GM11168 (cell line): ENCODE measurements around the gene TRPV4.

Source experiments
- in situ Hi-C: fragments of 300-500 bp; cut with MboI; formaldehyde crosslinking; loops from one replicate; pipeline ENCODE4 v1.12.0; 2022; ENCODE audit warnings: low sequenced_read_pairs; ENCODE audit not compliant: unreplicated experiment

TRPV4 gene

DNA sequence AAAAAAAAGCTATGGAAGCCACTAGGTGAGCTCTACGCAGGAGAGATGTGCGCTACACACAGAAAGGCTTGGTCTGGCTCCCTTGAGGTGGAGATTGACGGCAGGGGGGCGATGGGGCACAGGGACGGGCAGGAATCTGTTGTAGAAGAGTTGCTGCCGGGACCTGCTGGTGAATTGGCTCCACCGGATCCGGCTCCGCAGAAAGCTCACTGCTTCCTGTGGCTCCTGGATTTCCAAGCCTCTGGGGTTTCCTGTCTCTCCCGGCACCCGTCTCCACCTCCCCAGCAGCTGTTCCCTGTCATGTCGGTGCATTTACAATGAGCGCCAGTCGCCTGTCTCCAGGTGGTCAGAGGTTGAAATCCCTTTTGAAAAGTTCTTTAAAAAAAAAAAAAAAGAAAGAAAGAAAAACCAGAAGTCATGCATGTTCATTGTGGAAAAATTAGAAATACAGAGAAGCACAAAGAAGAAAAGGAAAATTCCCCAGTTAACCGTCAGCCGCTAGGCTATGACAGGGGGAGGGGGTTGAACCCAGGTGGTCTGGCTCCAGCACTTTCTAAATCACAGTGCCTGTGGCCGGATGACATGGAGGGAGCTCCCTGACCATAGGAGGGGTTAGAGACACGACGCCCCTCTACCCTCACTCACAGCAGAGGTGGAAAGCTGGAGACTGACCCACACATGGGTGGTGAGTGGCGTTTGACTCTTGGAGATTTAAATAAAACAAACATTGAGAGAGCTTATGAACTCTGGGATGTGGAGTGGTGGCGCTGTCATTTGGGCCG is 98.8 kb downstream of the TRPV4 start:
- in situ Hi-C loops = no loop called here
